Hepatocyte (in vitro differentiated cells): ENCODE results near the gene CEACAM21. TPM values are rescaled to one million over a fixed set of nuclear protein-coding genes. Genes with fewer than 3 reads are reported as not detected.

Experiments
- DNase-seq: peaks from one replicate; pipeline ENCODE4 v3.0.0-alpha.2; 2016; ENCODE audit warnings: low spot score
- H2AFZ ChIP-seq: fragments of 200-600 bp; sonication (generic); 2 replicates; pipeline ENCODE4 v1.6.0; 2016; ENCODE audit warnings: antibody characterized with exemption, mild to moderate bottlenecking
- H3K27ac ChIP-seq: fragments of 200-600 bp; sonication (generic); 2 replicates; pipeline ENCODE4 v1.5.1; 2016; ENCODE audit warnings: mild to moderate bottlenecking
- H3K27me3 ChIP-seq: fragments of 200-600 bp; sonication (generic); 2 replicates; pipeline ENCODE4 v1.6.1; 2016
- H3K36me3 ChIP-seq: fragments of 200-600 bp; sonication (generic); replicated peaks from 2 replicates; pipeline ENCODE4 v1.5.1; 2016; ENCODE audit warnings: low read depth; ENCODE audit not compliant: insufficient read depth
- H3K4me1 ChIP-seq: fragments of 200-600 bp; sonication (generic); 2 replicates; pipeline ENCODE4 v1.5.1; 2016; ENCODE audit warnings: mild to moderate bottlenecking, moderate library complexity; ENCODE audit not compliant: insufficient read depth
- H3K4me2 ChIP-seq: fragments of 200-600 bp; sonication (generic); 2 replicates; pipeline ENCODE4 v1.6.0; 2016
- H3K4me3 ChIP-seq: fragments of 200-600 bp; sonication (generic); 2 replicates; pipeline ENCODE4 v1.5.1; 2016; ENCODE audit warnings: mild to moderate bottlenecking
- H3K79me2 ChIP-seq: fragments of 200-600 bp; sonication (generic); 2 replicates; pipeline ENCODE4 v1.6.0; 2017; ENCODE audit warnings: mild to moderate bottlenecking
- H3K9me2 ChIP-seq: fragments of 200-600 bp; sonication (generic); replicated peaks from 2 replicates; pipeline ENCODE4 v1.6.0; 2017; ENCODE audit warnings: mild to moderate bottlenecking; ENCODE audit not compliant: insufficient read depth
- H3K9me3 ChIP-seq: fragments of 200-600 bp; sonication (generic); 2 replicates; pipeline ENCODE4 v1.5.1; 2016; ENCODE audit warnings: low read depth, mild to moderate bottlenecking
- H4K20me1 ChIP-seq: fragments of 200-600 bp; sonication (generic); 2 replicates; pipeline ENCODE4 v1.6.0; 2016; ENCODE audit warnings: mild to moderate bottlenecking; ENCODE audit not compliant: insufficient read depth, poor library complexity, severe bottlenecking
- EZH2 ChIP-seq: fragments of 200-600 bp; sonication (generic); IDR thresholded peaks from 2 replicates; pipeline ENCODE4 v1.6.1; 2016; ENCODE audit warnings: antibody characterized with exemption, mild to moderate bottlenecking, borderline replicate concordance
- EZH2phosphoT487 ChIP-seq: fragments of 200-600 bp; sonication (generic); IDR thresholded peaks from one replicate; pipeline ENCODE4 v1.6.1; 2018; ENCODE audit warnings: antibody characterized with exemption, mild to moderate bottlenecking, low read depth, moderate library complexity; ENCODE audit not compliant: unreplicated experiment, severe bottlenecking
- WGBS: methylation state at CpG from one replicate; pipeline ENCODE4 v1.1.6; 2016; ENCODE audit warnings: low lambda C conversion rate; ENCODE audit errors: missing lambda C conversion rate; 5-methylcytosine and 5-hydroxymethylcytosine counted together
- polyA plus RNA-seq: library from polyadenylated mRNA; unstranded; fragments of >200 nt; fragmentation: Nextera tagmentation; extraction: Ambion mirVana; gene quantifications from 2 replicates; pipeline ENCODE4 v1.2.1, GENCODE V29; 2016
- total RNA-seq: library from RNA; depleted of rRNA; stranded (reverse); fragments of >200 nt; gene quantifications from 2 replicates; pipeline ENCODE4 v1.2.3, GENCODE V29; 2014
- TF ChIP-seq, protein P1 (sequence below): fragments of 200-600 bp; sonication (generic); IDR thresholded peaks from 2 replicates; pipeline ENCODE4 v1.5.1; 2016; ENCODE audit warnings: antibody characterized with exemption, mild to moderate bottlenecking; ENCODE audit not compliant: poor library complexity

Gene CEACAM21
- total and polyA plus RNA-seq, 2 experiments from 2014 or later = 0.33 TPM; not detected in 1

GRCh38 chr19:41626278-41626677 is 50.3 kb downstream of the CEACAM21 start:
- Histone ChIP-seq H3K4me3 (no peak overlapping the region), H3K27ac (no peak overlapping the region)
- DNase-seq = no peak

GRCh38 chr19:41626877-41627276 is 50.9 kb downstream of the CEACAM21 start, which contains the start of gene CEACAM4:
Gene CEACAM4 (minus strand): TSS chr19:41627074. CDS start chr19:41626963, 111 bp downstream.
- 66% methylated on average over 7 of the region's 7 CpGs for WGBS
- H3K36me3 ChIP-seq = no peaks in the 10 kb centered on the region
- no peaks in the 10 kb centered on the region for H3K79me2 ChIP-seq
- no peaks in the 10 kb centered on the region for H3K9me3 ChIP-seq
- H3K27ac ChIP-seq = no peak within 1 kb of the TSS
- no peaks in the 10 kb centered on the region for H4K20me1 ChIP-seq
- no peak within 1 kb of the TSS for H3K4me3 ChIP-seq
- no peak within 1 kb of the TSS for H3K4me2 ChIP-seq
- DNase-seq = no peak
- no peak within 1 kb of the TSS for H2AFZ ChIP-seq
- no peaks in the 10 kb centered on the region for H3K9me2 ChIP-seq
- no peaks in the 10 kb centered on the region for H3K4me1 ChIP-seq
- TF ChIP-seq, protein P1, sequence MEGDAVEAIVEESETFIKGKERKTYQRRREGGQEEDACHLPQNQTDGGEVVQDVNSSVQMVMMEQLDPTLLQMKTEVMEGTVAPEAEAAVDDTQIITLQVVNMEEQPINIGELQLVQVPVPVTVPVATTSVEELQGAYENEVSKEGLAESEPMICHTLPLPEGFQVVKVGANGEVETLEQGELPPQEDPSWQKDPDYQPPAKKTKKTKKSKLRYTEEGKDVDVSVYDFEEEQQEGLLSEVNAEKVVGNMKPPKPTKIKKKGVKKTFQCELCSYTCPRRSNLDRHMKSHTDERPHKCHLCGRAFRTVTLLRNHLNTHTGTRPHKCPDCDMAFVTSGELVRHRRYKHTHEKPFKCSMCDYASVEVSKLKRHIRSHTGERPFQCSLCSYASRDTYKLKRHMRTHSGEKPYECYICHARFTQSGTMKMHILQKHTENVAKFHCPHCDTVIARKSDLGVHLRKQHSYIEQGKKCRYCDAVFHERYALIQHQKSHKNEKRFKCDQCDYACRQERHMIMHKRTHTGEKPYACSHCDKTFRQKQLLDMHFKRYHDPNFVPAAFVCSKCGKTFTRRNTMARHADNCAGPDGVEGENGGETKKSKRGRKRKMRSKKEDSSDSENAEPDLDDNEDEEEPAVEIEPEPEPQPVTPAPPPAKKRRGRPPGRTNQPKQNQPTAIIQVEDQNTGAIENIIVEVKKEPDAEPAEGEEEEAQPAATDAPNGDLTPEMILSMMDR = no peak
- TF ChIP-seq EZH2phosphoT487 (no peak), EZH2 (no peak)
- no peaks in the 10 kb centered on the region for H3K27me3 ChIP-seq

More at GRCh38 chr19:41626278-41626677, 50.3 kb downstream of the CEACAM21 start:
- Histone ChIP-seq H4K20me1 (no peaks in the 10 kb centered on the region), H3K4me1 (no peaks in the 10 kb centered on the region), H3K9me2 (no peaks in the 10 kb centered on the region), H3K36me3 (no peaks in the 10 kb centered on the region), H3K4me2 (no peak overlapping the region), H2AFZ (no peak overlapping the region), H3K9me3 (no peaks in the 10 kb centered on the region), H3K27me3 (no peaks in the 10 kb centered on the region), H3K79me2 (no peaks in the 10 kb centered on the region)
- WGBS = 45% methylated on average over 3 of the region's 3 CpGs
- TF ChIP-seq, protein P1 = no peak
- no peak for TF ChIP-seq EZH2
- no peak for TF ChIP-seq EZH2phosphoT487

- H3K9me2 ChIP-seq = no peaks in the 10 kb centered on the region
- H3K4me3 ChIP-seq = no peak overlapping the region
- TF ChIP-seq EZH2phosphoT487 (no peak), EZH2 (no peak)
- TF ChIP-seq, protein P1 = no peak
- no peaks in the 10 kb centered on the region for H3K4me1 ChIP-seq
- no peaks in the 10 kb centered on the region for H4K20me1 ChIP-seq
- DNase-seq = no peak
- H3K4me2 ChIP-seq = no peak overlapping the region
- H3K27ac ChIP-seq = no peak overlapping the region
- H3K79me2 ChIP-seq = no peaks in the 10 kb centered on the region
- 50% methylated on average over 8 of the region's 8 CpGs for WGBS
- H3K9me3 ChIP-seq = no peaks in the 10 kb centered on the region
- no peak overlapping the region for H2AFZ ChIP-seq
- H3K36me3 ChIP-seq = no peaks in the 10 kb centered on the region
- no peaks in the 10 kb centered on the region for H3K27me3 ChIP-seq
Measured at GRCh38 chr19:41627966-41628675, 52.2 kb downstream of the CEACAM21 start.

Other genes with a start within 250 kb of the CEACAM21 start
- 15.7 and 17.1 TPM in 2 replicates for gene TGFB1, start 222.2 kb upstream of the CEACAM21 start, total RNA-seq
- gene TGFB1, start 222.2 kb upstream of the CEACAM21 start, polyA plus RNA-seq = 122 and 152 TPM in 2 replicates
- gene B9D2, start 212.0 kb upstream of the CEACAM21 start, total RNA-seq = 5.3 and 6.0 TPM in 2 replicates
- 9.6 and 13.2 TPM in 2 replicates for gene B9D2, start 212.0 kb upstream of the CEACAM21 start, polyA plus RNA-seq
- gene TMEM91, start 199.6 kb upstream of the CEACAM21 start, total RNA-seq = 23.6 and 27.5 TPM in 2 replicates
- 51.8 and 55.7 TPM in 2 replicates for gene TMEM91, start 199.6 kb upstream of the CEACAM21 start, polyA plus RNA-seq
- 7.4 and 13.7 TPM in 2 replicates for gene EXOSC5, start 178.8 kb upstream of the CEACAM21 start, total RNA-seq
- 21.2 and 22.4 TPM in 2 replicates for gene EXOSC5, start 178.8 kb upstream of the CEACAM21 start, polyA plus RNA-seq
- gene BCKDHA, start 178.3 kb upstream of the CEACAM21 start, total RNA-seq = 28.1 and 30.3 TPM in 2 replicates
- gene BCKDHA, start 178.3 kb upstream of the CEACAM21 start, polyA plus RNA-seq = 30.3 and 39.6 TPM in 2 replicates
- 5.3 and 9.2 TPM in 2 replicates for gene B3GNT8, start 148.8 kb upstream of the CEACAM21 start, total RNA-seq
- 14.6 and 17.7 TPM in 2 replicates for gene B3GNT8, start 148.8 kb upstream of the CEACAM21 start, polyA plus RNA-seq
- 54.7 and 62.0 TPM in 2 replicates for gene DMAC2, start 136.3 kb upstream of the CEACAM21 start, total RNA-seq
- 63.9 and 66.8 TPM in 2 replicates for gene DMAC2, start 136.3 kb upstream of the CEACAM21 start, polyA plus RNA-seq
- gene ERICH4, start 133.0 kb upstream of the CEACAM21 start, total RNA-seq = 2.3 and 3.7 TPM in 2 replicates
- 1.1 and 4.3 TPM in 2 replicates for gene ERICH4, start 133.0 kb upstream of the CEACAM21 start, polyA plus RNA-seq
- not detected in 2 replicates for gene CEACAM4, start 50.9 kb downstream of the CEACAM21 start, total RNA-seq
- not detected in 2 replicates for gene CEACAM4, start 50.9 kb downstream of the CEACAM21 start, polyA plus RNA-seq
- gene CEACAM7, start 112.1 kb downstream of the CEACAM21 start, total RNA-seq = 2.7 and 6.3 TPM in 2 replicates
- not detected in 2 replicates for gene CEACAM7, start 112.1 kb downstream of the CEACAM21 start, polyA plus RNA-seq
- 2.7 and 11.5 TPM in 2 replicates for gene CEACAM5, start 132.5 kb downstream of the CEACAM21 start, total RNA-seq
- 0.96 and 1.5 TPM in 2 replicates for gene CEACAM5, start 132.5 kb downstream of the CEACAM21 start, polyA plus RNA-seq
- gene CEACAM6, start 179.4 kb downstream of the CEACAM21 start, total RNA-seq = 7.9 and 16.0 TPM in 2 replicates
- gene CEACAM6, start 179.4 kb downstream of the CEACAM21 start, polyA plus RNA-seq = 4.5 and 5.3 TPM in 2 replicates
- gene CEACAM3, start 220.4 kb downstream of the CEACAM21 start, total RNA-seq = not detected in 2 replicates
- not detected in 2 replicates for gene CEACAM3, start 220.4 kb downstream of the CEACAM21 start, polyA plus RNA-seq